GM12891 (cell line): ENCODE results near the gene MDFI.

ENCODE experiments used
- DNase-seq: peaks from one replicate; pipeline ENCODE4 v3.0.0; 2011; ENCODE audit warnings: low spot score; ENCODE audit not compliant: insufficient read length
- FAIRE-seq: peaks from 2 replicates; lab custom pipeline; 2011; peaks lifted over from hg19 to GRCh38; lab: Jason Lieb, UNC
- PAX5 ChIP-seq: IDR thresholded peaks from 2 replicates; pipeline ENCODE4 v1.6.1; 2011; ENCODE audit warnings: low read length, moderate library complexity, mild to moderate bottlenecking; ENCODE audit not compliant: insufficient read depth, severe bottlenecking
- POLR2A ChIP-seq: IDR thresholded peaks from 2 replicates; pipeline ENCODE4 v1.6.1; 2011; ENCODE audit warnings: low read depth, low read length, control low read depth
- POLR2AphosphoS5 ChIP-seq: IDR thresholded peaks from 2 replicates; pipeline ENCODE4 v1.6.1; 2011; ENCODE audit warnings: low read depth, low read length, control low read depth
- POU2F2 ChIP-seq: IDR thresholded peaks from 2 replicates; pipeline ENCODE4 v1.6.1; 2011; ENCODE audit warnings: low read depth, mild to moderate bottlenecking, control low read depth, low read length, moderate library complexity
- SPI1 ChIP-seq: IDR thresholded peaks from 2 replicates; pipeline ENCODE4 v1.6.1; 2011; ENCODE audit warnings: low read depth, low read length, control low read depth
- TAF1 ChIP-seq: IDR thresholded peaks from 2 replicates; pipeline ENCODE4 v1.6.1; 2011; ENCODE audit warnings: low read depth, low read length, control low read depth

The MDFI gene

DNA sequence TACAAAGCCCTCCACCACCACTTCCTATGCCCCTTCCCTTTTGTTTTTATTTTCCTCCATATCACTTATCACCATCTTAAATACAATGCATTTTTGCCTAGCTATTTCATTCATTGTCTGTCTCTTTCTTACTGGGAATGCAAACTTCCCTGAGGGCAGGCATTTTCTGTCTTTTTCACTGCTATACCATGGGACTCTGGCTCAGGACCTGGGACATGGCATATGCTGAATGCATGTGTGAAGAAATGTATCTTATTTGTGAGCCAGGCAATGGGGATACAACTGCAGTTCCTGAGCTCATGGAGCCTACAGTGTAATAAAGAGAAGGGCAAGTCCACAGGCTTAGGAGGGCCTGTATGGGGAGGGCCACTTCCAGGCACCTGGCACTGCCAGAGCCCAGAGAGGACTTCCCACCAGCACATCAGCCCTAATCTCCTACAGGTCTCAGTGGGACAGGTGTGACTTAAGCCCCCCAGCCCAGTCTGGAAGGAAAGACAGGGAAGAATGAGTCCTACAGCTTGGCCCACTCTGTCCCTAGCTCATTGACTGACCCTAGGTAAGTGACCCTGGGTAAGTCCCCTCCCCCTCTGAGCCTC, 53.9 kb downstream of the MDFI start:
- TF ChIP-seq POU2F2 (no peak), SPI1 (no peak), TAF1 (no peak), PAX5 (no peak), POLR2A (no peak), POLR2AphosphoS5 (no peak)
- no peak for FAIRE-seq
- no peak for DNase-seq

DNA sequence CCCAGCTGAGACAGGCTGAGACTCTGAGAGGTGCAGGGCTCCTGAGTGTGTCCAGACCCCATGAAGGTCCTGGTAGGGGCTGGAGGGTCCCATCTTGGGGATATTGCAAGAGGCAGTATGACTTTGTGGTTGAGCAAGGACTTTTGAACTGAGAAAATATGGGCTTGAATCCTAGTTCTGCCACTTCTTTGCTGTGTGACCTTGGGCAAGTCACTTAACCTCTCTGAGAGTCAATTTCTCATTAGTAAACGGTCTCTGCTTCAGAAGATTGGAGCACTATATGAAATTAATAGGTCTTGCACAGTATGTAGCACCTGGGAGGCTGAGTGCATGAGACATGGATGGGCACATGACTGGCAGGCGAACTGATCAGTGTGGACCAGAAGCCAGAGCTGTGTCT, 54.5 kb downstream of the MDFI start:
- DNase-seq, result no peak
- no peak for FAIRE-seq
- TF ChIP-seq TAF1, result no peak

DNA sequence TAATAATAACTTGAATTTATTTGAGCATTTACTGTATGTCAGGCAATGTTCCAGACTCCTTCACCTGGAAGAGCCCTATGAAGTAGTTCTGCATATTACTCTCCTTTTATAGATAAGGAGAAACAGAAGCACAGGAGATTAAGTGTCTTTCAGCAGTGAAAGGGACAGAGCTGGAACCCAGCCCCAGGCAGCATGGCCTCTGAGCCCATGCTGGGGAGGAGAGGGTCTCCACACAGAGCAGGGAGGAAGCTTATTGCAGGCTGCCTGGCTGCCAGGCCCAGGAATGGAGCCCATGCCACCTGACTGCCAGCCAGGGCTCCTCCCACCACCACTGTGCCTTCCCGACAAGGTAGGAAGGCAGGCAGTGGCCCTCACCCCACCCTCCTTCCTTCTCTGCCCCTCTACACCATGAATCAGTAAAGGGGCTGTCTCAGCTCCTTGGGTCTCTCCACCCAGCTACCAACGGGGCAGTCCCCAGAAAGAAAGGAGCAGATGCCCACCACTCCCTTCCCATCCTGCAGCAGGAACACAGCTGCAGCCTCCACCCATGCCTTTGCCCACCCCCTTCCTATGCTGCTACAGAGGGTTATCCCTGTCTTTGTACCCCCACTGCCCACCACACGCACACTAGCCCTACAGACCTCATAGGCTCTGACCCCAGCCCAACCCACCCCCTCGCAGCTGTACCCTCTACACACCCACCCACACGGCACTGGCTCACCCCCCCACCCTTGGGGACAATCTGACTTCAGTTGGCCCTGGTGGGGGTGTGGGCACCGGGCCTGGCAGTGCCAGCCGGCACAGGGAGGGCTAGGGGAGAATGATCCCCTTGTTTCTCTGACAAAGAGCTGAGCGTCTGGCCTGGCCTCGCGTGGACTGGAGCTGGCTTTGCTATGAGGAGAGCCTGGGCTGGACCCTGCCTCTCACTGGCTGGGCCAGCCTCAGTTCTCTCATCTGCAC, 55.3 kb downstream of the MDFI start:
- FAIRE-seq (no peak), DNase-seq (no peak)
- TF ChIP-seq POLR2AphosphoS5 (no peak), SPI1 (no peak), PAX5 (no peak), POLR2A (no peak)

DNA sequence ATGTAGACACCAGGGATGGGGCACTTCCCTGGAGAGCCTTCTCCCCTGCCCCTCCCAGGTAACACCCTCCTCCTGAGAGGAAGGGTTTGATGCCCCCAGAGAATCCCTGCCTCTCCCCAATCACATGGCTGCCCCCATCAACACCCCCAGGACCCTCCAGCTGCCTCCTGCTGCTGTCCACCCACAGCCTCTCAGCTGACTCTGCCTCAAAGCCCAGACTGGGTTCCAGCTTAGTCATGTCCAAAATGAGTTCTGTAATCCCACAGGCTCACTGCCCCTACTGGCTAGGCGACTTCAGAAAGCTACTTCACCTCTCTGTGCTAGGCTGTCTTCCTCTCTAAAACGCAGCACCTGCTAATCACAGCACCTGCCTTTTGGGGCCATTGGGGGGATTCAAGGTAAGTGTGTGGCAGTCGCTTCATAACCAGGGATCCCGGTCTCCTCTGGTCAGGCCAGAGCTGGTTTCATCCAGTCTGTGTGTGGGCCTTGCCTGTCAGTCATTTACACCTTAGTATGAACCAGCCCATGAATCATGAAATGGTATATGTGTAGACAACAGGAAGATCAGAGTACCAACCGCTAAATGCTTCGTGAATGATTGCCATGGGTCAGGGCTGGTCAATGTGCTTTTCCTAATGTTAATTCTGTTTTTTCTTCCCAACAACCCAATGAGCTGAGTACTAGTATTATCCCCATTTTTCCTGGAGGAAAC, 56.7 kb downstream of the MDFI start:
- TF ChIP-seq SPI1 (no peak), POLR2AphosphoS5 (no peak), TAF1 (no peak), POU2F2 (no peak), PAX5 (no peak), POLR2A (no peak)
- no peak for DNase-seq
- FAIRE-seq, result no peak

DNA sequence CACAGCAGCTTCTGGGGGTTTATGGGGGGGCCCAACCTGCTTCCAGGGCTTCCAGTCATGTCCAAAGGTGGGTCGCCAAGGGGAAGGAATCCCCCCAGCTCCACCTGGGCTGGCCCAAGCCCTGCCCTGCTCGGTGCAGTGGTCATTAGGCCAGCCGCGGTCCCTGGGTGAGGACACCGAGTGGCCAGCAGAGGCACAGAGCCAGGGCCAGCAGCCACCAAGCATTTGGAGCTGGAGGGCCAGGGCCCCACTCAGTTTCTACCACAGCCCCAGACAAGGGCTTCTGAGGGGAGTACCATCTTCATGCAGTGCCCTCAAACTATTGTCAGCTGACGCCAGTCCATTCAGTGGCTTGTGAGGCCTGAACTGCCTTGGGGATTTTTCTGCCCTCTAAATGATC, 57.6 kb downstream of the MDFI start:
- no peak for DNase-seq
- FAIRE-seq, result no peak
- TF ChIP-seq POU2F2 (no peak), POLR2A (no peak), TAF1 (no peak), POLR2AphosphoS5 (no peak), SPI1 (no peak), PAX5 (no peak)

DNA sequence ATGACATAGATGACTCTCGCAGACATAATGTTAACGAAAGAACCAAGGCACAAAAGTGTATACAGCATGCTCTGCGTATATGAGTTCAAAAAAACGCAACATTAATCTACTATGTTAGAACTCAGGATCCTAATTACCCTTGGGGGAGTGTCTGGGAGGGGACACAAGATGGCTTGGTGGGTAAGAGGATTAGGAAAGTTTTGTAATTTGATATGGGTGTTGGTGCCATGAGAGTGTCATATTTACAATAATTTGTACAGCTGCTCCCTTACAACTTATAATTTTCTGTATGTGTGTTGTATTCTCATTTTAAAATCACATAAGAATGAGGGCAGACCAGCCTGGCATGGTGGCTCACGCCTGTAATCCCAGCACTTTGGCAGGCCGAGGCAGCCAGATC, 58.5 kb downstream of the MDFI start:
- TF ChIP-seq POLR2A (no peak), POLR2AphosphoS5 (no peak), TAF1 (no peak), SPI1 (no peak), POU2F2 (no peak), PAX5 (no peak)
- DNase-seq (no peak), FAIRE-seq (no peak)

DNA sequence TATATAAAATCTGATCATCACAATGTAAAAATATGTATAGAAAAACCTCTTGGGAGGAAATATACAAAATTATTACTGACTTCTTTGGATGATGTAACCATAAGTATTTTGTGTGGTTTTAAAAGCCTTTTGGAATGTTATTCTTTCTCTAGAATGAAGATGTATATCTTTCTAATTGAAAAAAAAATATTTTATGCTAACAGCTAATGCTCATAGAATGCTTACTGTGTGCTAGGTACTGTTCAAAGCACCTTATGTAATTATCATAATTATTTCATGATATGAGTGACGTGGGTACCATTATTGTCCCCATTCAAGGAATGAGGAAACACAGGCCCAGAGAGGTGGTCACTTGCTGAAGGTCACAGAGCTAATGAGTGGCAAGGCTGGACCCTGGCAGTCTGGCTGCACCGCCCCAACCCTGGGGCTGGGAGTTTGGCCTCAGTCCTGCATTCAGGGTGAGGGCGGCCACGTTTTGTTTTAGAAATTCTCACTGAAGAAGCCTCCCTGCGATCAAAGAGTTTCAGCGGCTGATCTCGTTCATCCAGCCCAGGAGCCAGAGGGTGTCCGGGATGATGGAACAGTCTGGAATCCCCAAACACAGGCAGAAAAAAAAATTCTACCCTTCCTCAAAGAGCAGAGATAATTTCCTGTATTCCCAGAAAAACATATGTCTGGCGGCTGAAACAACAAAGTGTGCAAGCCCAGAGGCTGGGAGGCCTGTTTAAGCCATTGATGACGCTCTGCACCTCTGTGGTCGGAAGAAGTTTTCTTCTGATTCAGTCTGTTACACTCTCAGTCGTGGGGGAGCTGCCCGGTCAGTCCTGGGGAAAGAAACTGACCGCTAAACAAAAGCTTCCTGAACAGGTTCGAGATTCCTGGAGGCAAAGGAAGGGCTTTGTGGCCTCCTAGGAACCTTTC, 59.9 kb downstream of the MDFI start:
- TF ChIP-seq POLR2AphosphoS5 (no peak), POLR2A (no peak), POU2F2 (no peak), TAF1 (no peak)
- DNase-seq, result no peak
- no peak for FAIRE-seq

DNA sequence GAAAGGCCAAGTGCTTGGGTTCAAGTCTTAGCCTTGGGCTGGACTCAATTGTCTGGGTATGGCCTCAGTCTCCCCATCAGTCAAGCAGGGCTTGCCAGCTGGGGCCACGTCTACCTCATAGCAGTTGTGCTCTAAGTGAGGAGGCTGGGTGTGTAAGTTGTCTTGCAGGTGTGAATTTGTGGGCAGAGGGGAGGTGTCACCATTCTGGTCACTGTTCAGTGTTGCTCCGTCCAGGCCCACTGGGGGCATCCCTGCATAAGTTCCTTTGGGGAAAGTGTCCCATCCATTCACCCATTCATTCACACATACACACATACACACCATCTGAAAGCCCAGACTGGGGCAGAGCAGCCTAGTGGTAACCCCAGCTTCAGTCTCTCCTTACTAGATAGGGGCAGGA, 60.8 kb downstream of the MDFI start:
- DNase-seq, result no peak
- FAIRE-seq, result no peak
- no peak for TF ChIP-seq POU2F2
- no peak for TF ChIP-seq POLR2A

DNA sequence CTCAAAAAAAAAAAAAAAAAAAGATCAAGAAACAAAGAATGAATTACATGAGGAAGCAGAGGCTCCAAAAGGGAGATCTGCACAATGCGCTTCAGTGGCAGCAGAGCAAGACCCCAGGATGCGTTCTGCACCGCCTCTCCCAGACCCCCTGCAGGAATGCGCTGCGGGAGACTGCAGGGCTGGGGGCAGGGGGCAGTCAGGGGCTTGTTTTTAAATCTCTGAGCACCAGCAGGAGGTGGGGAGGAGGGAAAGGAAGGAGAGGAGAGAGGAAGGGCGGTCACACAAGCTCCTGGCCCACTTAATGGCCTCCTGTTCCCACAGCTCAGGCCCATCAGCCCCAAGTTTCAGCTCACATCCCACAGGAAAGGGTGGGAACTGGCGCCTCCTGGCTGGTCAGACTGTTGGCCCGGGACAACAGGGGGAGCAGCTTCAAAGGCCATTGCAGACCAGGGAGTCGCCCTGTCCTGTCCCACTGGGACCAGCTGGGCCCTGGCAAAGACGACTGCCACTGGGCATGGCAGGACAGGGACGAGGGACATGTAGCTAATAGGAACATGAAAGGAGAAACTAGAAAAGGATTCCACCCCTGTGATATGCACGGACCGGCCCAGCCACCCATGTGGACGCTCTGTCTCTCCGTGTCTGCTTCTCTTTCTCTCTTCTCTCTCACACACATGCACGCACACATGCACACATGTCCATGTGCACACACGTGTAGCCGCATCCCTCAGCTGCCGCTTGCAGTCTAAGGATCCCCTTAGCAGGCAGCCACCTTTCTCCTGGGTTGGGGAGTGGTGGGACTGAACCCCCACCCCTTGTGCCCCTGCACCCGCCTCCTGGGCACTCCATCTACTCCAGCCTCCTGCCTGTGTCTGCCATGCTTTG, 62.4 kb downstream of the MDFI start:
- no peak for TF ChIP-seq POU2F2
- no peak for TF ChIP-seq POLR2A
- no peak for TF ChIP-seq TAF1
- no peak for TF ChIP-seq SPI1
- no peak for TF ChIP-seq POLR2AphosphoS5
- TF ChIP-seq PAX5, result no peak
- FAIRE-seq, result no peak
- DNase-seq, result no peak
